ENCODE measurements around the gene MAGEB18. TPM values are rescaled to one million over a fixed set of nuclear protein-coding genes. Genes with fewer than 3 reads are reported as not detected.

Gene MAGEB18
- total RNA-seq, 1 experiment from 2014 or later: not detected

DNA sequence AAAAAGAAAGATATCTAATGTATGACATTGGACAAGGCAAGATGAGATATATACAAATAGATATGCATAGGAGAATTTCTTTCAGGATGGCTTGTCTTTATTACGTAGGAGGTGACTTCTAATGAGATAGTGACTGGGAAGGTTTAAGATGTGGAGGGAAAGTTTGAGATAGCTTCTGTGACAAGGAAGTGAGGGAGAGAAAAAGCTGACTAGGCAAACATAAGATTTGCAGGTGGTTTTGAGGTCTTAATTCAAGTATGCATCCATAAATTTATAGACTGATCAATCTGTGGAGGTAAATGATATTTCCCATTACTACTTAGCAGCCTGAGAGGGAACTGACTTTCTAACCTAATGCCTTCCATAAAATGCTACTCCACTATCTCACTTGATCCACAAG lies 29.0 kb upstream of the MAGEB18 start:
- no peaks in the 10 kb centered on the region for H3K9me3 ChIP-seq (ENCODE audit: control insufficient read depth, insufficient read depth, low read depth, low read length)
- DNase-seq (ENCODE audit: low read depth, low spot score) (no peak), ATAC-seq (no peak)
- H3K27ac ChIP-seq (ENCODE audit: low read length): no peak overlapping the region
- no peaks in the 10 kb centered on the region for H3K36me3 ChIP-seq (ENCODE audit: control insufficient read depth, insufficient read depth, low read length)
- ChIA-PET CTCF (no interaction called here), POLR2A (no interaction called here)
- no peaks in the 10 kb centered on the region for H3K4me1 ChIP-seq (ENCODE audit: control insufficient read depth, insufficient read depth, low read length)
- TF ChIP-seq CTCF (IDR thresholded peaks at IDR 0.05) (no peak), TCF7L2 (IDR thresholded peaks at IDR 0.05; ENCODE audit: low read depth, low read length) (no peak), POLR2AphosphoS5 (IDR thresholded peaks at IDR 0.05; ENCODE audit: low read depth, low read length) (no peak), SIN3A (IDR thresholded peaks at IDR 0.05; ENCODE audit: borderline replicate concordance, insufficient read depth, low read depth, low read length) (no peak)
- TF ChIP-seq, protein P1, sequence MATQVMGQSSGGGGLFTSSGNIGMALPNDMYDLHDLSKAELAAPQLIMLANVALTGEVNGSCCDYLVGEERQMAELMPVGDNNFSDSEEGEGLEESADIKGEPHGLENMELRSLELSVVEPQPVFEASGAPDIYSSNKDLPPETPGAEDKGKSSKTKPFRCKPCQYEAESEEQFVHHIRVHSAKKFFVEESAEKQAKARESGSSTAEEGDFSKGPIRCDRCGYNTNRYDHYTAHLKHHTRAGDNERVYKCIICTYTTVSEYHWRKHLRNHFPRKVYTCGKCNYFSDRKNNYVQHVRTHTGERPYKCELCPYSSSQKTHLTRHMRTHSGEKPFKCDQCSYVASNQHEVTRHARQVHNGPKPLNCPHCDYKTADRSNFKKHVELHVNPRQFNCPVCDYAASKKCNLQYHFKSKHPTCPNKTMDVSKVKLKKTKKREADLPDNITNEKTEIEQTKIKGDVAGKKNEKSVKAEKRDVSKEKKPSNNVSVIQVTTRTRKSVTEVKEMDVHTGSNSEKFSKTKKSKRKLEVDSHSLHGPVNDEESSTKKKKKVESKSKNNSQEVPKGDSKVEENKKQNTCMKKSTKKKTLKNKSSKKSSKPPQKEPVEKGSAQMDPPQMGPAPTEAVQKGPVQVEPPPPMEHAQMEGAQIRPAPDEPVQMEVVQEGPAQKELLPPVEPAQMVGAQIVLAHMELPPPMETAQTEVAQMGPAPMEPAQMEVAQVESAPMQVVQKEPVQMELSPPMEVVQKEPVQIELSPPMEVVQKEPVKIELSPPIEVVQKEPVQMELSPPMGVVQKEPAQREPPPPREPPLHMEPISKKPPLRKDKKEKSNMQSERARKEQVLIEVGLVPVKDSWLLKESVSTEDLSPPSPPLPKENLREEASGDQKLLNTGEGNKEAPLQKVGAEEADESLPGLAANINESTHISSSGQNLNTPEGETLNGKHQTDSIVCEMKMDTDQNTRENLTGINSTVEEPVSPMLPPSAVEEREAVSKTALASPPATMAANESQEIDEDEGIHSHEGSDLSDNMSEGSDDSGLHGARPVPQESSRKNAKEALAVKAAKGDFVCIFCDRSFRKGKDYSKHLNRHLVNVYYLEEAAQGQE (IDR thresholded peaks at IDR 0.05; ENCODE audit: insufficient read depth in 1 of 2, low read depth in 2 of 2, low read length in 1 of 2): no peak
- BruUV-seq (replicated peaks): no TSS peak
- H3K4me3 ChIP-seq (ENCODE audit: low read depth in 2 of 2, low read length in 2 of 2): no peak overlapping the region
- intact Hi-C loops (cut with micrococcal nuclease; ENCODE audit: unreplicated experiment): no loop called here
- no peaks in the 10 kb centered on the region for H3K27me3 ChIP-seq (ENCODE audit: control insufficient read depth, insufficient read depth, low read length)
- in situ Hi-C loops (cut with HindIII; ENCODE audit: low pct_unique_long_range_greater_than_20kb, low sequenced_read_pairs): no loop called here

- CTCF ChIA-PET: no interaction called here
- TF ChIP-seq SIN3A (IDR thresholded peaks at IDR 0.05; ENCODE audit: borderline replicate concordance, insufficient read depth, low read depth, low read length) (no peak), TCF7L2 (IDR thresholded peaks at IDR 0.05; ENCODE audit: low read depth, low read length) (no peak), POLR2AphosphoS5 (IDR thresholded peaks at IDR 0.05; ENCODE audit: low read depth, low read length) (no peak), CTCF (IDR thresholded peaks at IDR 0.05) (no peak)
- TF ChIP-seq, protein P1 (IDR thresholded peaks at IDR 0.05; ENCODE audit: insufficient read depth in 1 of 2, low read depth in 2 of 2, low read length in 1 of 2): no peak
Measured at GRCh38 chrX:26146024-26146423, 7.9 kb downstream of the MAGEB18 start.

More at GRCh38 chrX:26146024-26146423, 7.9 kb downstream of the MAGEB18 start:
- Histone ChIP-seq H3K27me3 (ENCODE audit: control insufficient read depth, insufficient read depth, low read length) (no peaks in the 10 kb centered on the region), H3K9me3 (ENCODE audit: control insufficient read depth, insufficient read depth, low read depth, low read length) (no peaks in the 10 kb centered on the region), H3K4me1 (ENCODE audit: control insufficient read depth, insufficient read depth, low read length) (no peaks in the 10 kb centered on the region), H3K4me3 (ENCODE audit: low read depth in 2 of 2, low read length in 2 of 2) (no peak overlapping the region), H3K27ac (ENCODE audit: low read length) (no peak overlapping the region), H3K36me3 (ENCODE audit: control insufficient read depth, insufficient read depth, low read length) (no peaks in the 10 kb centered on the region)
- DNase-seq (ENCODE audit: low read depth, low spot score) (no peak), ATAC-seq (no peak)
- POLR2A ChIA-PET: no interaction called here
- no TSS peak for BruUV-seq (replicated peaks)
- in situ Hi-C loops (cut with HindIII; ENCODE audit: low pct_unique_long_range_greater_than_20kb, low sequenced_read_pairs) (no loop called here), intact Hi-C loops (cut with micrococcal nuclease; ENCODE audit: unreplicated experiment) (no loop called here)

Measured in Panc1 (cell line).